HG03175 (cell line): ENCODE data around the gene HUNK.

Experiments
- ATAC-seq: cut with Tn5 transposase; IDR thresholded peaks from one replicate; pipeline ENCODE4 v1.9.1; 2021; ENCODE audit warnings: mild to moderate bottlenecking, moderate library complexity; ENCODE audit not compliant: unreplicated experiment

Gene HUNK

GRCh38 chr21:31948676-31949075, 75.9 kb downstream of the HUNK start:
- ATAC-seq = no peak

DNA sequence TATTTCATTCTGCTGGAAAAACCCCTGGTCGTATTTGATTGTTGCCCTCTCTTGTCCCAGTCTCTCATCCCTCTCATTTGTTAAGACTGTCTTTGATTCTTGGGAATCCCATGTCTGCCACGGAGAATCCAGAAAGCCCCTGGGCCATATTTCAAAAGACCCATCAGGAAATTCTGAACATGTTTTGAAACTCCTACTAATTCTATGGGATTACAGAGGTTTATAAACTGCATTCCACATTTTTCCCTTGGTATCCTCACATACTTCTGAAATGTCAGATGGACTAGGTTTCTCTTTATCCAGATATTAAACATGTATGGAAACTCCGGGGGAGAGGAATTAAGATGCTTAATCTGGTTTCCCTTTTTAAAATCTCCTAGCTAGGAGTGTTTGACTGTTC, 80.0 kb downstream of the HUNK start:
- no peak for ATAC-seq

DNA sequence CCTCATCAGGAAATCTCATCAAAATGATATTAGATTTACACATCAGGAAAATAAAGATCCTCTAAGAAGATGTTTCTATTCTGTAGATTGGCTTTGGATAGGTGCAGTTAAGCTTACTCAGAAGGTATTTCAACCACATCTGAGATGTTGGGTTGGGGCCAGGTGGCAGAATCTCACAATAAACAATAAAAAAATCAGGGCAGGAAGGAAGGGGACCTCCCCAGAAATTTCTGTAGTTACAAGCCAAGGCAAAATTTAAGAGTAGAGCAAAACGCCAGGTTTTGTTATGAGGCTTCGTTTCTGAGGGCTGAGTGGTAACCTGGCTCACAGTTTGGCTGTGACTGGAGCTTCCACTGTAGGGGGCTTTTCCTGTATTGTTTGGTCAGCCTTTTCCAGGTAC, 84.8 kb downstream of the HUNK start:
- ATAC-seq = no peak

- no peak for ATAC-seq
Observed at GRCh38 chr21:31959881-31960280, 87.1 kb downstream of the HUNK start.

DNA sequence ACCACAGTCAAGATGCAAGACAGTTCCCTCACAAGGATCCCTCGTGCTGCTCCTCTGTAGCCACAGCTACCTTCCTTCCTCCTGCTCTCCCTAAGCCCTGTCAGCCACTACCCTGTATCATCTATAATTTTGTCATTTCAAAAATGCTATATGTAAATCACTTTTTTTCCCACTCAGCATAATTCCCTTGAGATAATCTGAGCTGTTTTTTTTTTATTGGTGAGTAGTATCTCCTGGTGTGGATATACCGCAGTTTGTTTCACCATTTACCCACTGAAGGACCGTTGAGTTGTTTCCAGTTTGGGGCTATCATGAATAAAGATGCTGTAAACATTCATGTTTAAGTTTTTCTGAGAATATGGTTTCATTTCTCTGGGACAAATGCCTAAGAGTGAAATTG, 88.2 kb downstream of the HUNK start:
- ATAC-seq = no peak

DNA sequence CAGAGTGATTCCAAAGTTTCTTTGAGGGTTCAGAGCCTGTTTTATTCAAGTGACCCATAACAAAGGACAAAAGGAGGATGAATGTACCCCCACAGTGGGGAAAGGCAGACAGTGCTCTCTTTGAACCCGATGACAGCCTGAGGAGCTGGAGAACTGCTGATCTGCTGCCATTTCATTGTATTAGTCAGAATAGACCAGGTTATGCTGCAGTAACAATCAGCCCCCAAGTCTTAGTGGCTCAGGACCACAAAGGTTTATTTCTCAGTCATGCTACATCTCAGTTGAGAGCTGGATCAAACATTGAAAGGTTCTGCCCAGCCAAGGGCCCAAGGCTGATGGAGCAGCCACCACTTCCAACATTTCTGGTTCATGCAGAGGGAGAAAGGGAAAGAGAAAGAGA, 88.9 kb downstream of the HUNK start:
- no peak for ATAC-seq

GRCh38 chr21:31964692-31965091, 91.9 kb downstream of the HUNK start:
- no peak for ATAC-seq

GRCh38 chr21:31967334-31967733, 94.5 kb downstream of the HUNK start:
- ATAC-seq = no peak

- ATAC-seq = no peak
Observed at GRCh38 chr21:31972622-31973021, 99.8 kb downstream of the HUNK start.

DNA sequence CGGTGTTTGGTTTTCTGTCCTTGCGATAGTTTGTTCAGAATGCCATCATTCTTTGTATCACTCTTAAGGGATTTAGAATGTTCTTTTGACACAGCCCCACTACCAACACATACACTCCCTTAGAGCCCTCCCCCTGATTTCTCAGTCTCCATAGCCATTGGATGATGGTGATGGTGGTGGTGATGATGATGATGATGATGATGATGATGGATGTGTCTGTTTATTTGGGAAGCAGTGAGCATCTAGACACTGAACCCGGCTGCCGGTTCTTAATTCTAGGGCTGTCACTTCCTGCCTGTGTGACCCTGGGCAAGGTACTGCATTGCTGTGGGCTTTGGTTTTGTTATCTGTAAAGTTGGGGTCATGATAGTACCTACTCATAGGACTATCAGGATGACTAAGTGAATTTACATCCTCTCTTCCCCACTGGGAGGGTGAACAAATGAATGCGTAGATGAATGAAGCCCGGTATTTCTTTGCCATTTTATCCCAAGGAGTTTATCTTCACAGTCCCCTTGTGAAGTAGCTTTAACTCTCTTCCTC, 100.7 kb downstream of the HUNK start:
- no peak for ATAC-seq

DNA sequence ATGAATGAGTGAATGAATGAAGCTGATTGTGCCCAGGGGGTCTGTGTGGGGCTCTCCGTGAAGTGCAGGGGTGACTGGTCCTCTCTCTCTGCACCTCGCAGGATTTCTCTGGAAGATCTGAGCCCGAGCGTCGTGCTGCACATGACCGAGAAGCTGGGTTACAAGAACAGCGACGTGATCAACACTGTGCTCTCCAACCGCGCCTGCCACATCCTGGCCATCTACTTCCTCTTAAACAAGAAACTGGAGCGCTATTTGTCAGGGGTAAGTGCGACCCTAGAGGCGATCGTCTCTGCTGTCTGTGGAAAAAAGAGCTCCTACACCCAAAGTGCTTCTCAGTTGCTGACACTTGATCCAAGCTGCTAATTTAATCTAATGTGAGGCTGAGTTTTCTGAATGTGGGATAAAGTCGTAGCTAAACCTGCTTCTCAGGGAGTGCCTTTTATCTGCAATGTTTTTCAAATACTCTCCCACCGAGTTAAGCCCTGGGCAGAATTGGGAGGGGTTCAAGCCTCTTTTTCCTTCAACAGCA, 101.7 kb downstream of the HUNK start:
- ATAC-seq = no peak

GRCh38 chr21:31975491-31975890, 102.7 kb downstream of the HUNK start:
- ATAC-seq = no peak

DNA sequence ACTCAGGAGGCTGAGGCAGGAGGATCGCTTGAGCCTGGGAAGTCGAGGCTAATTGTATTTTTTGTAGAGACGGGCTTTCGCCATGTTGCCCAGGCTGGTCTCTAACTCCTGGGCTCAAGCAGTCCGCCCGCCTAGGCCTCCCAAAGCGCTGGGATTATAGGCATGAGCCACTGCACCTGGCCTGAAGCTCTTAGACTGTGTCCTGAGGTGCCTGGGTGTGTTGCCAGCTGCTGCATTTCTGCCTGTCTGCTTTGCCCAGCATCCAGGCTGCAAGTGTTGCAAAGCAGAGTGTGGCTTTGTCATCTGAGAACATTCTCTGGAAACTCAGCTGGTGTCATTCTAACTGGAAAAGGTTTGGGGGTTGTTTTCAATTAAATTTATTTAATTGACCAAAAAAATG, 105.0 kb downstream of the HUNK start:
- no peak for ATAC-seq

DNA sequence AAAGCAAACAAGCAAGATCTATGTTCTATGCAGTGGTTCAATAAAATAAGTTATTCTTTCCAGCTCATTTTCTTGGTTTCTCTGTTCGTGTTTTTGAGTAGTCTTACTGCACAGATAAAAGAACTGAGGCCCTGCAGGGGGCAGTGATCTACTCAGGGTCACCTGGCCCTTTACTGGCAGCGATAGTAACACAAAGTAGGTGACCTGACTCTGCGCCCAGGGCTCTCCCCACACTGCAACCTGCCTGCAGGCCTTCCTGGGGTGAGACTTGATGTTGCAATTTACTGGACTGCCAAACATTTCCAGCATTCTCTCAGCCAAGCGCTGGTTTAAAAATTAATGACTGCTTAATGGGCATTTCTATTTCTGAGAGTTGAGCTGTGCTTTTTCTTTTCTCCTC, 110.3 kb downstream of the HUNK start:
- ATAC-seq = no peak

GRCh38 chr21:31983554-31983953, 110.7 kb downstream of the HUNK start:
- no peak for ATAC-seq

DNA sequence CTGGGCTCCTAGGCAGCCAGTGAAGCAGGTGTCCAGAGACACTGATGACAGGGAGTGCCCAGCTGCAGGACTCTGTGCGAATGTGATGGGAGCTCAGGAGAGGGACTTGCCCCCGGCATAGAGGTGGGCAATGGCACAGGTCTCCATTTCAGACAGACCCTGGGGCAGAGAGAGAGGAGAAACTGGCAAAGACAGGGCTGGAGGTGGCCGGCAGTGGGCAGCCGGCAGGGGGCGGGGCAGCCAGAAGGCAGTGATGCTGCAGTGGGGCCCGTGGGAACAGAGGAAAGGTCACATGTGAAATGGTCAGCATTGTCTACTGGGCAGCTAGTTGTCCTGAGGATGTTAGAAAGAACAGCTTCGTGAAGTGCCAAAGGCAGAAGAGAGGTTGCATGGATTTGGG, 112.6 kb downstream of the HUNK start:
- no peak for ATAC-seq

DNA sequence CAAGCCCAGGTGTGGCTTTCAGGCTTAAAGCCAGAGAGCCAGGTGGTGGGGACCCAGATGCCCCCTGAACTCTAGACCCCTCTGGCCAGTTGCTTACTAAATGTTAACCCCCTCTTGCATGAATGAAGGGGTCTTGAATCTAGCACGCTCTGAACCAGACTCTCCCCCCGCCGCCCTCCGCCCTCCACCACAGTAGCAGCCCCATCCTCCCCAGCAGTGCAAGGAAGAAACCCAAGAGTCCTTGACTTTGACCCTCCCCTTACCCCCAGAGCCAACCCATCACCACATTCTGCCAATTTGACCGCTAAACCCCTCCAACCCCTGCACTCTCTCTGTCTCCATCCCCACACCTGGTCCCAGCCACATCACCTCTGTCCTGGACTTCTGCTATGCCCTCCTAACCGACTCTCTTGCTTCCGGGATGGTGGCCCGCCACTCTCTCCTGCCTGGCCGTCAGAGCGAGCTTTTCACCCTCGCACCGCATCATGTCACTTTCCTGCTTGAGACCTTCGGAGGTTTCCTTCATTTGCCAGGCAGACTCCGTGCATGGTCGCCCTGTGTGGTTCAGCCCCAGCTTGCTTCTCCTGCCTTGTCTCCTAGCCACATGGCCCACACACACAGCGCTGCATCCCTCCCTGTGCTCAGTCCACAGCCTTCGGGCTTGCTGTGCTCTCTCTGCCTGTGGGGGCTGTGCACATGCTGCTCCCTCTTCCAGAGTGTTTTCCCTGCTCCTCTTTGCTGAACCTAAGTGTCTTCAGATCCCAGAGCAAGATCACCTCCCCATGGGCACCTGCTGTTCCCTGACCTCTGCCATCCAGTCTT, 113.4 kb downstream of the HUNK start:
- ATAC-seq = no peak

DNA sequence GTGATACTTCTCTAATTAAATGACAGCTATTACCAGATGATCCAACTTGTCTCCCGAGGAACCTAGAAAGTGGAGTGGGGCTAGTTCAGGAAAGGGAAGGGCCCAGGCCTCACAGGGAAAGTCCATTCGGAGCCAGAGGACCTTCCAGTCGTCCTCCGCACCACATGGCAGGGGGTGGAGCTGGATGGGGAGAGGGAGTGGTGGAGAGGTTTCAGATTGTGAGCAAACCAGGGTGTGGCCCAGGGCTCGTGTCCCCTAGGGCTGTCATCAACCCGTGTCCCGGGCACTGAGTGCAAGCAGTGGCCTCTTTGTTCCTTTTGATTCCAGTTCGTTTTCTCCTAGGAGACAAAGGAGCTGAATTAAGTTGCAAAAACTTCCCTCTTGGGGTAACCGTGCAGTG, 114.9 kb downstream of the HUNK start:
- ATAC-seq = no peak

- no peak for ATAC-seq
Observed at GRCh38 chr21:31988492-31989290, 115.9 kb downstream of the HUNK start.

- ATAC-seq = no peak
Observed at GRCh38 chr21:31991356-31992331, 118.8 kb downstream of the HUNK start.

GRCh38 chr21:31992391-31992790, 119.6 kb downstream of the HUNK start:
- ATAC-seq = no peak
